NCI-H1694 treated with DMSO at 0.1 percent for 48 hours (cell line): ENCODE measurements around the gene IL1RAPL1.

Experiments
- DNase-seq: peaks from one replicate; lab custom pipeline; 2025; lab: John Stamatoyannopoulos, UW

The IL1RAPL1 gene

DNA sequence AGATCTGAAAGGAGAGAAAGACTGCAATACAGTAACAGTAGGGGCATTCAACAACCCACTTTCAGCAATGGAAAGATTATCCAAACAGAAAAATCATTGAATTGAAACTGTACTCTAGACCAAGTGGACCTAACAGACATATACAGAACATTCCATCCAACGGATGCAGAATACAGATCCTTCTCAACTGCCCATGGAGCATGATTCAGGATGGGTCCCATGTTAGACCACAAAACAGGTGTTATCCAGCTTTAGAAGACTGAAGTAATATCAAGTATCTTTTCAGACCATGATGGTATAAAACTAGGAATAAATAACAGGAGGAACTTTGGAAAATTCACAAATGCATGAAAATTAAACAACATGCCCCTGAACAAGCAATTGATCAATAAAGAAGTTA is 1060.9 kb downstream of the IL1RAPL1 start:
- DNase-seq = no peak

DNA sequence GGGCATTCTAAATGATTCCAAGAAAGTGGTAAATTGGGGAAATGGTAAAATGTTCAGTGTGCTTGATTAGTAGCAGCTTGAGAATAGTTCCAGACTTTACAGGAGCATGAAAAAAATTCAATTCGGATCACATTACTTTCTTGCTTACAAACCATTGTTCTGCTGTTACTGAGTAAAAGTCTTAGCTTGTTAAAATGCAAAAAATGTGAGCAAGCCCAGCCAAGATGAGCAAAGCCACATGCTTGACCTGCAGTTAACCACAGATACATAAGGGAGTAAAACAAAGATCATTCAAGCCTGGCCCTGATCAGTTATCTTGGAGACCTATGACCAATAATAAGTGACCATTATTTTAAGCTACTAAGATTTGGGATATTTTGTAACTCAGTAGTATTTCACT is 1065.2 kb downstream of the IL1RAPL1 start:
- DNase-seq = no peak

DNA sequence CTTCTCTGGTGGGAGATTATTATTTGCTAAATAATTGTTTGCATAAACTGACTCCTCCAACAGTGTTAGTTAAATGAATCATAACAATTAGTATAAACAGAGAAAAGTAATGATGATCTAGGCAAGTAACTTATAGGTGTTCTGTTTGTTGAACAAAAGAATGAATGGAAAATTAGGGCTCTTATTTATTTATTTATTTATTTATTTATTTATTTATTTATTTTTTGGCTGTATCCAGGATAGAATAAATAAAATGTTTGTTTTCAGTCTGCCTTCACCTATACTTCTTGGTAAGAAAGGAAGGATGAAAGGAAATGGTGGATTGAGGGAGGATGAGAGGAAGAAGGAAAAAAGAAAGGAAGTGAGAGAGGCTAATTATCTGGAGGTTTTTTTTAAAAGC is 1066.5 kb downstream of the IL1RAPL1 start:
- no peak for DNase-seq

DNA sequence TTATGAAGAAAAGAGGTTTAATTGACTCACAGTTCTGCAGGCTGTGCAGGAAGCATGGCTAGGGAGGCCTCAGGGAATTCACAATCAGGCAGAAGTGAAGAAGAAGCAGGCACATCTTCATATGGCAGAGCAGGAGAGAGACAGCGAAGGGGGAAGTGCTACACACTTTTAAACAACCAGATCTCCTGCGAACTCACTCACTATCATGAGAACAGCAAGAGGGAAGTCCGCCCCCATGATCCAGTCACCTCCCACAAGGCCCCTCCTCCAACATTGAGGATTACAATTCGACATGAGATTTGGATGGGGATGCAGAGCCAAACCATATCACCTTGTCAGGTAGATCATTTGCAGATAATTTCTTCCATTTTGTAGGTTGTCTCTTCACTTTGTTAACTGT is 1072.7 kb downstream of the IL1RAPL1 start:
- no peak for DNase-seq

DNA sequence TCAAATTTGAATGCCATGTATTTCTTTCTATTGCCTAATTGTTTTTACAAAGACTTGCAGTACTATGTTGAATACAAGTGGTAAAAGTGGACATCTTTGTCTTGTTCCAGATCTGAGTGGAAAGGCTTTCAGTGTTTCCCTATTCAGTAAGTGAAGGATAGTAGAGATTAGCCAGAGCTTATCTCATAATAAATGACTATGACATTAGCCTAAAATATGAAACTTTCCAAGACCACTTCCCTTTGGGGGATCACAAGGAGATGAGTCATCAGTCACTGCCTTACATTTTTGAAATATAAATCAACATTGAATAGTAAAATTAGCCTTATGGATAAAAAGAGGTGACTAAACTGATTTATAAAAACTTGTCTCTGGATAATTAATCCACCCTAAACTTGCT is 1074.0 kb downstream of the IL1RAPL1 start:
- DNase-seq = no peak

DNA sequence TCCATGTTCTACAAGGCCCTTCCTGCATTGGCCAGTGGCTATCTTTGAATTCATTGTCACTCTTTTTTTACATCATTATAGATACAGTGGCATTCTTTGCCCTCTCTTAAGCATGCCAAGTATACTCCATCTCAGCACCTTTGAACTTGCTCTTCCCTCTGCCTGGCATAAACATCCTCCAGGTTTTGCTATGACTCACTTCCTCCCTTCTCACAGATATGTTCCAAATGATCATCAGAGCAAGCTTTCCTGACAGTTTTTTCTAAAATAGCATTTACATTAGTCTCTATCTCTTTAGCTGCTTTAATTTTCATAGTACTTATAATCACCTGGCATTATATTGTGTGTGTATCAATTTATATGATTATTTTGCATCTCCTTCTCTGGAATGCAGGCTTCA is 1074.9 kb downstream of the IL1RAPL1 start:
- DNase-seq = no peak

DNA sequence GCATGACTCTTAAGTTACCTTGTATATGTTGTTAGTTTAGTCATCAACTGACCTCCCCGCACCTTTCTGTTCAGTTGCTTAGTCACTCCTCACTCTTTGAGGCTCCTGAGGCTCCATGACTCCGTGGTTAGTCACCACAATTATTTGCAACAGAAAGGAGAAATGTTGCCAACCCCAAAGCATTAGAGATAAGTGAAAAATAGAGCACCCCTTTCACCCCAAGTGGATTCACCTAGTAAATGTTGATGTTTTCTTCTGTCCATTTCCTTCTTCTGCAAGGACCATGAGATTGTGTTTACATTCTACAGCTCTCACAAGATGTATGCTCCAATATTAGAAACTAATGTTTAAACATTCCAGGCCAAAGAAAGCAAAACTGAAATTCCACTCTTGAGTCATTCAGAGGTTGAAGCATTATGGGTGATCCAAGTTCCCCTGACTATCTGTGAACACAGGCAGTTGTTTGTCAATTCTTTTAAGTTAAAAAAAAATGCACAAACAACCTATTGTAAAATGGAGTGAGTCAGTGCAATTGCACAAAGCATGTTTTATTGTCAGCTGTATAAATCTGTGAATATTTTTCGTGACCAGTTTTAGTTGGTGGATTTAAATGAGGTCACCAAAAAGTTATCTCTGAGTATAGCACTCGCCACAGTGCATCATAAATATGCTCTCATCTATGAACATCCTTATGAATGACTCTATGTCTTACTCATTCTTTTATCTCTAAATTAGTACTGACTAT is 1075.7 kb downstream of the IL1RAPL1 start:
- DNase-seq = no peak

DNA sequence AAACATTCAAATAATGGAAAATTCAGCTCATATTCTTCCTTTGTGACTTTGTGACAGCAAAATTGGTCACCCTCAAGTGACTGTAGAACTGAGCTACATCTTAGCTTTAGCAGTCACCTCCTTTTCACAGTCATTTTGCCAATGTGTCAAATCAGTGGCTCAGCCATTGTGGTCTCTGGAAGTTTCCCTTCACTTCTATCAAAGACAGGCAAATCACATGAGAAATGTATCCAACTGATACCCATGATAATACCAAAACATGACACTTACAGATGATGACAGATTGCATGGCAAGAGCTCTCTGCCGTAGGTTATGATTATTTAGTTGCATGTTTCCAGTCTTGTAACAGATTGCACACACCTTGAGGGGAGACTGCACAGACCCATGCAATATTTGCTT is 1078.3 kb downstream of the IL1RAPL1 start:
- DNase-seq = no peak

DNA sequence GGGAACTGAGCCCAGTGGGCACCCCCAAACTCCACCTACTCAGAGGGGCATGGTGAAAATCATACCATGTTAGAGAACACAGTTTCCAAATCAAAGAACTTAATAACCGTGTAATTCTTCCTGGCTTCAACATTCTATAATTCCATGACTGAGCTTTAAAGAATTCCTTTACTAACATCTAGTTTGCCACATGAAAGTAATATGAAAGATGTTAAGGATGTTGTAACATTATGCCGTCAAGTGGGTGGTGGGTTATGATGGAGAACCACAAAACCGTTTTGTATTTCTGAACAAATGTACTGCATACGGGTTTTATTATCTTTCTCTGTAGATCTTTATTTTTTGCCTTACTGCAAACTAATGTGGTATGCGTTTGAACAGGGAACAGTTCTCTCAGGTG is 1079.1 kb downstream of the IL1RAPL1 start:
- DNase-seq = no peak

- DNase-seq = no peak
Measured at GRCh38 chrX:29671421-29671820, 1084.2 kb downstream of the IL1RAPL1 start.

DNA sequence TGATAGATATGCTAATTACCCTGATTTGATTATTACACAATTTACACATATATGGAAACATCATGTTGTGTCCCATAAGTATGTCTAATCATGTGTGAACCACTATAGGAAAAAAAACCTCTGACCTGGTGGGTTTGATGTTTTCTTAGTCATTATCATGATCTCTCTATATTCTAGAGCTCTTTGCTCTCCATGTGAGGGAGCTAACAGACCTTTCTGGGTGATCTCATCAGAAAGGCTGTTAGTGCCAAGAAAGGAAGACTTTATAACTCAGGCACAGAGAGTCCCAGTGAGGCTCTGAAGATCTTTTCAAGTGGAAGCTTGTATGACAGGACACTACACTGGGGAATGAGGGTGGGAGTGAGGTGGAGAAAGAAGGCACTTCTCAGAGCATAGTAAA is 1100.4 kb downstream of the IL1RAPL1 start:
- DNase-seq = no peak

DNA sequence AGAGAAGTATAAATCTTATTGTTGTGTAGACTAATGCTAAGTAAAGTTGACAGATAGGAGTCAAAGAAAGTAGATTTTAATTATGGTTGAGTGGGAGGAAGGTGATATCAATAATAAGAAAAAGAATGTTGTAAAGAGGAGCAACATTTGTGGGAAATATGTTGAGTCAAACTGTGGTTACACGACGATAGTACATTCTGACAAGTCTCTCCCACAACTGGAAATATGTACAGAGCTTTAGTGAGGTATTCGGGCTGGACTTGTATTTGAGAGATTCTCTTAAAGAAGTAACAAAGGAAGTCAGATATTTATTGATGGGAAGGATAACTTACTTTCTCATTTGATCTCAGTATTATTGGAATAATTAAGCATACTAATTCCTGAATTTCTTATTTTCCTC is 1102.8 kb downstream of the IL1RAPL1 start:
- DNase-seq = no peak

DNA sequence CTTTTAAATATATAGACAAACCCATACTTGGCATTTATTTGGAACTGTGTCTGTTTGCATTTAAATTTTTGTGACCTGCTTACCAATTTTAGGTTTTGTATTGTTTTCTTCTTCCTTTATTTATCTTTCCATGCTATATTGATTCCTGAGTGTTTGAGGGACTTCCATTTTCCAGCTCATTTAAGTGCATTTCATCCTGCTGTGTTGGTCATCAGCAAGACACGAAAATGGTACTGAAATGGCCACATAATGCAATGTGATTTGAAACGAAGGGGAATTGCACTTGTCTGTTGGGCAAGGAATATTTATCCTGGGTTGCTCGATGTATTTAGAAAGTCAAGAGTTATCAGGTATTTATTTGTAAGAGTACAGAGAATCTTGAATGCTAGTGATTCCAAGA is 1103.8 kb downstream of the IL1RAPL1 start:
- DNase-seq = no peak

GRCh38 chrX:29693912-29694311 is 1106.7 kb downstream of the IL1RAPL1 start:
- no peak for DNase-seq

DNA sequence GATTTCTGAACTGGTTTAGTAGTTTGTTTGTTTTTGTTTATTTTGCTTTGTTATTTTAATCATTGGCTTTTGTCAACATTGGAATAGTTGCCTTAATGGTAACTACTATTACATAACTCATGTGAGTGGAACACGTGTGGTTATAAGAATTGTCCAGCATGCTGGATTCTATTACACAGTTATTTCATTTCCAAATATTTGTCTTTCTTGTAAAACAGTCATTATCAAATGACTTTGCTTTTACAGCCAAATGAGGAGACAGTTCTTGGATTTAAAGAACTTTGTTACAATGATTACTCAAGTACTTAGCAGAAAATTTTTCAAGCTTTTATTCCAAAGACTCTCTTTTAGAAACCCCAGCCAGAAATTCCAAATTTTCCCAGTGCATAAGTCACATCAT is 1112.0 kb downstream of the IL1RAPL1 start:
- DNase-seq = no peak

GRCh38 chrX:29707088-29707487 is 1119.8 kb downstream of the IL1RAPL1 start:
- no peak for DNase-seq

- DNase-seq = no peak
Measured at GRCh38 chrX:29721152-29721551, 1133.9 kb downstream of the IL1RAPL1 start.

- no peak for DNase-seq
Measured at GRCh38 chrX:29724316-29724715, 1137.1 kb downstream of the IL1RAPL1 start.

GRCh38 chrX:29726811-29727210 is 1139.6 kb downstream of the IL1RAPL1 start:
- no peak for DNase-seq

- no peak for DNase-seq
Measured at GRCh38 chrX:29728639-29729038, 1141.4 kb downstream of the IL1RAPL1 start.

DNA sequence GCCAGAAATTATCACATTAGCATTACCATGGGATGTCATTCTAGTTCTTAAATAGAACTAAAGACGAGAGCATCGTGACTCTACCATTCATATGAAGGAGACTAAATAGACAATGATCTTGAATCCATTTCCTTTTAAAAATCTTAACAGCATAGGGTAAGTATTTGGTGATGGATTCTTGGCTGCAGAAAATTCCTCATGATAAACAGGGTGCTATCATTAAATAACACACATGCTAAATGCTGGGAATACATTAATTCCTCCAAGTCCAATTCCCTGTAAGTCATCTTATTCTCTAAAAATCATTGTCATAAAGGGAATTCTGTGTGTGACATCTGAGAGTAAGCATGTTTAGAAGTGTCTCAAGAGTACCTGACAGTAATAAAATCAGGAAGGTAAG is 1157.7 kb downstream of the IL1RAPL1 start:
- no peak for DNase-seq

DNA sequence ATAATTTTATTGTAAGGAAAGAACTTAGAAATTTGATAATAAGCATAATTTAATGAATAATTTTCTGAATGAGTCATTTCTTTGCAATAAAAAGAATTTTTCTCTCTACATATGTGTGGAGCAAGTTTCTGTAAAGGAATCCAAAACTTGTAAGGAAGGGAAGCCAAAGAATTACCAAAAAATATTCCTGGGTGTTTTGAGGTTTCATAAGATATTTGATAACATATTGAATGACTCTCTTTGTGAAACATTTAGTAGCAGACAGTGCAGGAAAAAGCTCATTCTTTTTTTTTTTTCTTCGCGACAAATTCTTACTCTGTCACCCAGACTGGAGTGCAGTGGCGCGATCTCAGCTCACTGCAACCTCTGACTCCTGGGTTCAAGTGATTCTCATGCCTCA is 1159.1 kb downstream of the IL1RAPL1 start:
- DNase-seq = no peak

GRCh38 chrX:29762006-29762405 is 1174.8 kb downstream of the IL1RAPL1 start:
- DNase-seq = no peak

- no peak for DNase-seq
Measured at GRCh38 chrX:29775890-29776289, 1188.6 kb downstream of the IL1RAPL1 start.
